IPS-20b (cell line): ENCODE measurements around the gene ABCB6.

Source experiments
- H3K27ac ChIP-seq: one replicate; pipeline ENCODE4 v1.5.1; 2013; ENCODE audit warnings: low read length
- H3K27me3 ChIP-seq: 2 replicates; pipeline ENCODE4 v1.6.1; 2013; ENCODE audit warnings: mild to moderate bottlenecking, low read length, inconsistent platforms; ENCODE audit not compliant: insufficient read depth
- H3K36me3 ChIP-seq: 2 replicates; pipeline ENCODE4 v1.6.1; 2013; ENCODE audit warnings: low read depth, mild to moderate bottlenecking, inconsistent platforms, low read length, moderate library complexity; ENCODE audit not compliant: insufficient read depth
- H3K4me1 ChIP-seq: 2 replicates; pipeline ENCODE4 v1.6.1; 2013; ENCODE audit warnings: mild to moderate bottlenecking, control low read depth, inconsistent platforms, low read length, moderate library complexity; ENCODE audit not compliant: insufficient read depth
- H3K4me3 ChIP-seq: 2 replicates; pipeline ENCODE4 v1.5.1; 2013; ENCODE audit warnings: mild to moderate bottlenecking, low read length, inconsistent platforms
- H3K9ac ChIP-seq: 2 replicates; pipeline ENCODE4 v1.6.1; 2013; ENCODE audit warnings: low read depth, mild to moderate bottlenecking, inconsistent platforms, low read length, moderate library complexity
- H3K9me3 ChIP-seq: 2 replicates; pipeline ENCODE4 v1.6.1; 2013; ENCODE audit warnings: mild to moderate bottlenecking, low read depth, low read length, inconsistent platforms; ENCODE audit not compliant: insufficient read depth

The ABCB6 gene

DNA sequence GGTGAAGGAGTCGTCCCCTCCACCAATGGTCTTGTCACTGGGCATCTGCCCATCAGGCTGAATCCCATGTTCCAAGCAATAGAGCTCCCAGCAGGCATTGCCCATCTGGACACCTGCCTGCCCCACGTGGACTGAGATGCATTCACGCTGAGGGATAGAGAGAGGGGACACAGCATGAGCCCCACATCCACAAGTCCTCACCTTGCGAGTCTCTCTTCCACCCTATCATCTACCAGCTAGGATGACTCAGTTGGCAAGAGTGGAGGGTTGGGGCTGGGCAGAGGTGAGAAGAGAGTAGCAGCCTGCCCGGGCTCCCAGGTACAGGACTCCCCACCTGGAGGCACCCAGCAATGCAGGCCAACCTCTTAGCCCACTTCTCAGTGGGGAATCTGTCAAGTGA, 33.3 kb upstream of the ABCB6 start:
- Histone ChIP-seq H3K4me3 (peak overlapping the region; percentile 58; the same call in 1 of the 2 replicates), H3K9ac (peak overlapping the region; percentile 33; the same call in 1 of the 2 replicates), H3K4me1 (peaks cover 14% of the 10 kb centered on the region), H3K9me3 (no peaks in the 10 kb centered on the region), H3K27ac (no peak overlapping the region), H3K36me3 (peaks cover 29% of the 10 kb centered on the region), H3K27me3 (peaks cover 59% of the 10 kb centered on the region)

DNA sequence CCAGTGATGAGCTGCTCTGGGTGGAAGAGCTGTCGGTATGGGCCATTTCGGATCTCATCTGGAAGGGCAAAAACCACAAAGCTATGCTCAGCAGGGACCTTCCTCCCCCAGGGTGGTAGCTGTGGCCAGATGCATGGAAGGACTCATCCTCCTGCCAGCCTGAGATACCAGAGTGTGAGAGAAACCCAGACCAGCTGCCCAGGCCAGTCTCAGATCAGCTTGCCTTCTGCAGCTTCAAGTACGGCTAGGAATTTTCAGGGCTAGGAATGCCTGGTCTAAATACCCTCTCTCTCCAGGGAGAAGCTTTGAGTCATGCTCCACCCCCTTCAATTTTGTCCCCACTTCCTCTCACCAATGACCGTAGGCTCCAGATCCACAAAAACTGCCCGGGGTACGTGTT, 32.9 kb upstream of the ABCB6 start:
- Histone ChIP-seq H3K4me3 (no peak overlapping the region), H3K27ac (no peak overlapping the region), H3K9me3 (no peaks in the 10 kb centered on the region), H3K9ac (no peak overlapping the region), H3K4me1 (peaks cover 14% of the 10 kb centered on the region), H3K36me3 (peaks cover 30% of the 10 kb centered on the region), H3K27me3 (peaks cover 56% of the 10 kb centered on the region)

DNA sequence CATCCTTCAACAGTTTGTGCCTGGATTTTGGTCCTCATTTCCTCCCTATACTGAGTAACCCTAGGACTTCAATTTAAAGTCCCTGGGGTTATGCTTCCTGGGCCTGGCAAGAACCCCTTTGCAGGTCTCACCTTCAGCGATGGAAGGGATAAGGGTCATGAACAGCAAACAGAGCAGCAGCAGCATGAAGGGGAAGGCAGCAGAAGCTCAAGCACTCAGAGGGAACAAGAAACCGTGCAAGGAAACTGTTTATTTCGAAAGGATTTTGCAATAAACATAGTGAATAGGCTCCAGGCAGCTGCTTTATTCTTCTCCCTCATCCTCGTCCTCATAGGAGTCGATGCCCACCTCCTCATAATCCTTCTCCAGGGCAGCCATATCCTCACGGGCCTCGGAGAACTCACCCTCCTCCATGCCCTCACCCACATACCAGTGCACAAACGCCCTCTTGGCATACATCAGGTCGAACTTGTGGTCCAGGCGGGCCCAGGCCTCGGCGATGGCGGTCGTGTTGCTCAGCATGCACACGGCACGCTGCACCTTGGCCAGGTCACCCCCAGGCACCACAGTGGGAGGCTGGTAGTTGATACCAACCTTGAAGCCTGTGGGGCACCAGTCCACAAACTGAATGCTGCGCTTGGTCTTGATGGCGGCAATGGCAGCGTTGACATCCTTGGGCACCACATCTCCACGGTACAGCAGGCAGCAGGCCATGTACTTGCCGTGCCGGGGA, 31.5 kb upstream of the ABCB6 start:
- H3K4me1 ChIP-seq, result peaks cover 14% of the 10 kb centered on the region
- no peak overlapping the region for H3K9ac ChIP-seq
- H3K27me3 ChIP-seq, result peaks cover 41% of the 10 kb centered on the region
- H3K9me3 ChIP-seq, result no peaks in the 10 kb centered on the region
- no peak overlapping the region for H3K27ac ChIP-seq
- H3K4me3 ChIP-seq, result no peak overlapping the region
- peaks cover 30% of the 10 kb centered on the region for H3K36me3 ChIP-seq

DNA sequence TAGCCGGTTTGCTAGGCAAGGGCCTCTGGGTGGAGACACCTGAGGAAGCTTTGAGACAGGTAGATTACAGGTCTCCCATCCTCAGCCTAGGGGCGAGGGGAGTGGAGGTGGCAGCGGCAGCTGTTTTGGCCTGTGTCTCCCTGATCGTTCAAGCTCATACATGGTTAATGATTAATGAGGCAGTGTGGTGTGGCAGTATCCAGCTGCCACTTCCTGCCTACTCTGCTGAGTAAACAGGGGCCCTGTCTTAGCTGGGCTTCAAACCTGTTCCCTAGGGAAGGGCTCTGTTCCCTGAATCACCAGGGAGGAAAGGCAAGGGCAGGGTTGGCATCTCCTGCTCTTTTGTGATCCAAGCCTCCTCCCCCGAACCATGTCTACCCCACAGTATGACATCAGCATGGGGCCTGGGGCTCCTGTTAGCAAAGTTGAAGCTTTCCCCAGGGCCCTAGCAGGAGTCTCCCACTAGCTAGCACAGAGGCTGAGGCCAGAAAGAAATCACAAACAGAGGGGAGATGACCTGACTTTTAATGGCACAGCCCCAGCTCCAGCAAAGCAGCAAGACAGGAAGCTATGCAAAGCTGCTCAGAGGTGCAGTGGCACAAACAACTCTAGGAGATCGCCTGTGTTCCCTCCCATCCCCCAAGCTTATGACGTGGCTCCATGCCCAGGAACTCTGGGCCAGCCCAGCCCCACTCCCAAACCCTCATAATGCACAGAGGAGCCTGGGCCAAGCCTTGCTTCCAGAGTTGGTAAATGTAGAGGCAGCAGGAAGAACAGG, 30.6 kb upstream of the ABCB6 start:
- Histone ChIP-seq H3K4me1 (peaks cover 18% of the 10 kb centered on the region), H3K4me3 (no peak overlapping the region), H3K9ac (peak overlapping the region; percentile 30; the same call in 1 of the 2 replicates), H3K36me3 (peaks cover 30% of the 10 kb centered on the region), H3K27me3 (peaks cover 33% of the 10 kb centered on the region), H3K27ac (no peak overlapping the region), H3K9me3 (no peaks in the 10 kb centered on the region)

DNA sequence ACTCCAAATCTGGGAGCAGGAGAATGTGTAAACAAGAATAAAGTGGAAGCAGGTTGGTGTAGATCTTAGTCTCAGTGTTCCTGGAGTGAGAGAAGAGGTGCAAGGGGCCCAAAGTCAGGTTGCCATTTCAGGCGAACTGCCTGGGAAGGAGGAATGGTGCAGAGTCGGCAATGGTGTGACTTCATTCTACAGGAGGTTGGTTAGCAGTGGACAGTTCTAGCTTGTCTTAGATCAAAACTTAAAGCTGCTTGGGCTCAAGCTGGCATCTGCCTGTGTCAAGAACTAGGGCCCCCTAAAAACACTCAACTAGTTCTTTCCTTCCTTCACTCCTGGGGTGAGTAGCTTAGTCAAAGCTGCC, 30.1 kb upstream of the ABCB6 start:
- peak overlapping the region; percentile 30; the same call in 1 of the 2 replicates for H3K9ac ChIP-seq

DNA sequence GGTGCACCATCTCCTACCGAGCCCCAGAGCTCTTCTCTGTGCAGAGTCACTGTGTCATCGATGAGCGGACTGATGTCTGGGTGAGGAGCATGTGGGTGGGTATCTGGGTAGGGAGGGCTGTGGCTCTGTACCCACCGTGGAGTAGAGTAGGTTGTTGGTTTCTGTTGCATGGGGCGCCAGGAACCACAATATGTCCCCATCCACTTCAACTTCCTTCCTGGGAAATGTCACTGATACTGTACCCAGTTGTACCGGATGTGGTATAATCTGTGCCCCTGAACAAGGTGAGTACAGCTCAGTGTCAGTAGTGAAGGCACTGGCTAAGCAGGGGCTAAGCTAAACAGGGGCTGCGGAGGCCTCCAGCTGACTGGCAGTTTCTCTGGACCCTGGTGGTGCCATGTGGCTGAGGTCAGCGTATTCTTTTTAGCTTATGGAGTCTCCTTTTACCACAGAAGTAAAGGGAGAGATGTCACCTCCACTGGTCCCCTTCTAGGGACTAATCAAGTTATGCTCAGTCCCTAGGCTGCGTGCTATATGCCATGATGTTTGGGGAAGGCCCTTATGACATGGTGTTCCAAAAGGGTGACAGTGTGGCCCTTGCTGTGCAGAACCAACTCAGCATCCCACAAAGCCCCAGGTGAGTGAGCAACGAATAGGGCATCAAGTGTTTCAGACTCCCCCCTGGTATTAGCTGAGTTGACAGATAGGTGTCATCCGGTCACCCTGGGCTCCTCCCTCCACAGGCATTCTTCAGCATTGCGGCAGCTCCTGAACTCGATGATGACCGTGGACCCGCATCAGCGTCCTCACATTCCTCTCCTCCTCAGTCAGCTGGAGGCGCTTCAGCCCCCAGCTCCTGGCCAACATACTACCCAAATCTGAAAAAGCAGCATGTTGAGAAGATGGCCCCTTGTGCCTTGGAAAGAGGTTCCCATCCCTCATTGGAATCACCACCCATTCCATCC, 29.2 kb upstream of the ABCB6 start:
- H3K27ac ChIP-seq, result no peak overlapping the region
- peaks cover 30% of the 10 kb centered on the region for H3K36me3 ChIP-seq
- no peaks in the 10 kb centered on the region for H3K9me3 ChIP-seq
- no peak overlapping the region for H3K4me3 ChIP-seq
- peaks cover 18% of the 10 kb centered on the region for H3K4me1 ChIP-seq
- H3K9ac ChIP-seq, result no peak overlapping the region
- peaks cover 19% of the 10 kb centered on the region for H3K27me3 ChIP-seq

More for the DNA sequence above, 30.1 kb upstream of the ABCB6 start:
- Histone ChIP-seq H3K4me1 (peaks cover 18% of the 10 kb centered on the region), H3K36me3 (peaks cover 30% of the 10 kb centered on the region), H3K27me3 (peaks cover 27% of the 10 kb centered on the region), H3K4me3 (no peak overlapping the region), H3K27ac (no peak overlapping the region), H3K9me3 (no peaks in the 10 kb centered on the region)

DNA sequence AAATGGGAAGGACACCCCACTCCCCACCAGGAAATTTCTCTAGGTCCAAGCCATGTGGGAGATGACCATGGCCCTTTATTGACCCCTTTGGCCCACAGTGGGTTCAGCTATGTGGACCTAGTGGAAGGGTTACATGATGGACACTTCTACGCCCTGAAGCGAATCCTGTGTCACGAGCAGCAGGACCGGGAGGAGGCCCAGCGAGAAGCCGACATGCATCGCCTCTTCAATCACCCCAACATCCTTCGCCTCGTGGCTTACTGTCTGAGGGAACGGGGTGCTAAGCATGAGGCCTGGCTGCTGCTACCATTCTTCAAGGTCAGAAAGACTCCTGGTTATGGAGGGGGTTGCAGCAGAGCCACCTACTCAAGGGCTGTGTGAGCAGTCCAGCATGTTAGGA, 27.8 kb upstream of the ABCB6 start:
- Histone ChIP-seq H3K4me3 (peak overlapping the region; percentile 97; the same call in 1 of the 2 replicates), H3K27me3 (peaks cover 5% of the 10 kb centered on the region), H3K9me3 (no peaks in the 10 kb centered on the region), H3K4me1 (peaks cover 11% of the 10 kb centered on the region), H3K36me3 (peaks cover 30% of the 10 kb centered on the region), H3K9ac (peak overlapping the region; percentile 98; the same call in 1 of the 2 replicates), H3K27ac (no peak overlapping the region)

DNA sequence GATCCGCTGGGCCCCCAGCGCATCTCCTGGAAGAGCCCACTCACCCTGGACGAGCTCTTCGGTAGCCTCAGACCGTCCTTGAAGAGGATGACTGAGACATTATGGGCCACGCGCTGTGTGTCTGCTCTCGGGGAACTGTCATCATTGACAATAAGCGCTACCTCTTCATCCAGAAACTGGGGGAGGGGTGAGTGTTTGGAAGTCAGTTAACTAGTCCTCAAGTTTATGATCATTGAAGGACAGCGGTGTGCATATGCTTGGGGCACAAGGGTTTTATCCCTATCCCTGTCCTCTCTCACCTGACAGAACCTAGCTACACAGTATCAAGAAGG, 27.1 kb upstream of the ABCB6 start:
- Histone ChIP-seq H3K9me3 (no peaks in the 10 kb centered on the region), H3K4me3 (peak overlapping the region; percentile 97), H3K9ac (peak overlapping the region; percentile 98), H3K27me3 (no peaks in the 10 kb centered on the region), H3K4me1 (peaks cover 11% of the 10 kb centered on the region), H3K27ac (peak overlapping the region; percentile 69), H3K36me3 (peaks cover 30% of the 10 kb centered on the region)

DNA sequence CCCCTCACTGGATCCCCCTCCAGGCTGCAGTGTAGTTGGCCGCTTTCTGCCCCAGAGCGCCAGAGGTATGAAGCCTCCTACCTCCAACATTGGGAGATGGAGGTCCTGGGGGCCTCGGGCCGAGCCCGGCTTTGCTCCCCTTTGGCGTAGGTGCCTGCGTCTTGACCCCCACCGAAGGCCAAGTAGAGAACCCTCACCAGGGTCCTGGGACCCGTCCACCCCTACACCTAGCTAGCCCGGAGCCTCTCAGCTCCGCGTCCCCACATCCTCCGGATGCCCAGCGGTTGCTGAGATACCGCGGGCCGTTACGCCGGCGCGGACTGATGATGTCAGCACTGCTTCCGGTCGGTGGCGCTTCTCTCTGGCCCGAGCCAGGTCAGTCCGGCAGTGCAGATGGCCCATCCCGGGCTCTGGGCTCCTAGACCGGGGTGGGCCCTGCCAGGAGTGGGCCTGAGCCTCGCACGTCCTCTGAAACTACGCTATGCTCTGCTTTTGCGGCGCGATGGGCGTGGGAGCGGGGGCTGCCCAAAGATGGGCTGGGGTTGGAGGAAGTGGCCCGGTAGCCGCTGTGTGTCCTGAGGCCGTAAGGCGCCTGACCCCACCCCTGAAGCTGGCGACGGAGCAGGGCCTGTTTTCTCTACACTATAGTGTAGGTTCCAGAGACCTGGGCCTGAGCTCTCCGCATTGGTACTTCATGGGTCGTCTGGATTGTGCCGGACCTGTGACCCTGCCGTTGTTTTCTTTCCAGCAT, 26.6 kb upstream of the ABCB6 start, which contains the start of the genes GLB1L and STK16:
Gene GLB1L (minus strand): TSS at position 297 of the 751 bp plus-strand sequence. CDS start 1,871 bp downstream, outside the sequence.
Gene STK16 (plus strand): TSS at position 332 of the 751 bp plus-strand sequence. CDS start 521 bp downstream, outside the sequence.
- H3K27ac ChIP-seq, result peak within 1 kb of the TSS; percentile 69
- peak within 1 kb of the TSS; percentile 98 for H3K9ac ChIP-seq
- peaks cover 25% of the 10 kb centered on the region for H3K36me3 ChIP-seq
- H3K4me3 ChIP-seq, result peak within 1 kb of the TSS; percentile 97
- no peaks in the 10 kb centered on the region for H3K9me3 ChIP-seq
- no peaks in the 10 kb centered on the region for H3K27me3 ChIP-seq
- H3K4me1 ChIP-seq, result peaks cover 11% of the 10 kb centered on the region

DNA sequence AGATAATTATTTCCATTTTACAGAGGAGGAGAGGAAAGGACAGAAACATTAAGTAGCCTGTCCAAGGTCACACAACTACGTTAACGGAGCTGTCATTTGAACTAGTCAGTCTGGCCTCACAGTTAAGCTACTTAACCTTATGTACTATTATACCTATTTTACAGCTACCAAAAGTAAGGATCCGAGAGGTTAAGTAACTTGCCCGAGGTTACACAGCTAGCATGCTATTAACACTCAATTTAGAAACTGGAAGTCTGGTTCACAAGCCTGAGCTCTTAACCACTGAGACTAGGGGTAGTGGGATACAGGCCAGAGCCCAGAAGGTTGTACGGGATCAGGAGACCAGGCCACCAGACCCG, 26.0 kb upstream of the ABCB6 start:
- peak overlapping the region; percentile 98; the same call in 1 of the 2 replicates for H3K9ac ChIP-seq
- peak overlapping the region; percentile 97 for H3K4me3 ChIP-seq
- H3K36me3 ChIP-seq, result peaks cover 20% of the 10 kb centered on the region
- peak overlapping the region; percentile 69 for H3K27ac ChIP-seq
- peaks cover 11% of the 10 kb centered on the region for H3K4me1 ChIP-seq
- H3K27me3 ChIP-seq, result no peaks in the 10 kb centered on the region
- no peaks in the 10 kb centered on the region for H3K9me3 ChIP-seq
